ENCODE data around the gene NRN1.

NRN1 gene

DNA sequence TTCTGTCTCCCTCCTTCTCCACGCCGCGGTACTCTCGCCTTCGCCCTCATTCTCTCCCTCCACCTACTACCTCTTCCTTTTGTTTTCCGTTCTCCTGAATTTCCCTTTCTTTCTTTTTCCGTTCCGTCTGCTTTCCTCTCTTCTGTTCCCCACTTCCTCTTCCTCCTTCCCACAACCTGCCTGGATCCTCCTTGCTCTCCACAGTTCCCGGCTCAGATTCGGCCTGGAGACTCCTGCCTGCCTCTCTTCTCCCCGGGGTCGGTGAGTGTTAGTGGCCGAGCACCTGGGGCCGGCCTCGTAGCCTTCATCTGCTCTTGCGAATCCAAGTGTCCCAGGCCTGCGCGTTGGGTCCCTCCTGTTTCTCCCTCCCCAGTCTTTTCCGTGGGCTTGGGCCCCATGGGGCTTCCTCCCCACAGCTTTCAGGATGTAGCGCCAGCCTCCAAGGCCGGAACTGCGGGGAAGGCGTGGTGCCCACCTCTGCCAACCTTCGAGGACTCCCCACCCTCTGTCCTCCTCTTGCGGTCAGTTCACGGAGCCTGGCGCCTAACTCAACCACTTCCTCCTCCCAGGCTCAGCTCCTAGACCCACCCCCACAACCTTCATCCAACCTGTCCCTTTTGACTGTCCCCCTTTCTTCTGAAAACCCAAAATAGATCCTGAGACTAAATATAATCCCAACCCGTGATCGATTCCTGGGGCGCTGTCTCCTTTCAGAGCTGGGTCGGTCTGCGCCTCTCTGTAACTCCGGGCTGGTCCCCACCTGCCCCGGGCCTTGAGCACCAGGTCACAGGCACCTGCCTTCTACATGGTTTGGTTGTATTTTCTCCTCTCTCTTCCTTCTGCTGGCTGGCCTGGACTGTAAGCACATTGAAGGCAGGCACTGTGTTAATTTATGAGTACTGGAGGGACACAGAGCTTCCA, 6.8 kb downstream of the NRN1 start:
- Histone ChIP-seq H3K4me1 (ENCODE audit: control insufficient read depth, insufficient read depth, low read length) (peaks cover 45% of the 10 kb centered on the region), H3K36me3 (ENCODE audit: control insufficient read depth, insufficient read depth, low read length, severe bottlenecking) (no peaks in the 10 kb centered on the region), H3K27me3 (replicated peaks; ENCODE audit: control insufficient read depth, insufficient read depth, low read length) (peaks cover 17% of the 10 kb centered on the region), H3K4me3 (ENCODE audit: low read length) (peak overlapping the region; percentile 77), H3K9me3 (ENCODE audit: control insufficient read depth, low read length) (no peaks in the 10 kb centered on the region), H3K9ac (ENCODE audit: low read length) (peak overlapping the region; percentile 88)
- no peak for DNase-seq (ENCODE audit: low read depth)

- Histone ChIP-seq H3K4me1 (ENCODE audit: control insufficient read depth, insufficient read depth, low read length) (peaks cover 45% of the 10 kb centered on the region), H3K9ac (ENCODE audit: low read length) (peak overlapping the region; percentile 88), H3K9me3 (ENCODE audit: control insufficient read depth, low read length) (no peaks in the 10 kb centered on the region), H3K36me3 (ENCODE audit: control insufficient read depth, insufficient read depth, low read length, severe bottlenecking) (no peaks in the 10 kb centered on the region), H3K27me3 (replicated peaks; ENCODE audit: control insufficient read depth, insufficient read depth, low read length) (peaks cover 10% of the 10 kb centered on the region), H3K4me3 (ENCODE audit: low read length) (peak overlapping the region; percentile 77)
- peak; percentile 12 for DNase-seq (ENCODE audit: low read depth)
These were observed 7.7 kb downstream of the NRN1 start for GRCh38 chr6:5998711-5999687.

- no peaks in the 10 kb centered on the region for H3K36me3 ChIP-seq (ENCODE audit: control insufficient read depth, insufficient read depth, low read length, severe bottlenecking)
- H3K27me3 ChIP-seq (replicated peaks; ENCODE audit: control insufficient read depth, insufficient read depth, low read length): peaks cover 11% of the 10 kb centered on the region
- H3K9me3 ChIP-seq (ENCODE audit: control insufficient read depth, low read length): no peaks in the 10 kb centered on the region
- peak overlapping the region; percentile 77 for H3K4me3 ChIP-seq (ENCODE audit: low read length)
- H3K9ac ChIP-seq (ENCODE audit: low read length): peak overlapping the region; percentile 88
- DNase-seq (ENCODE audit: low read depth): no peak
- H3K4me1 ChIP-seq (ENCODE audit: control insufficient read depth, insufficient read depth, low read length): peaks cover 45% of the 10 kb centered on the region
These were observed 8.5 kb downstream of the NRN1 start for GRCh38 chr6:5998236-5998635.

GRCh38 chr6:5997420-5997987, 9.2 kb downstream of the NRN1 start:
- no peaks in the 10 kb centered on the region for H3K36me3 ChIP-seq (ENCODE audit: control insufficient read depth, insufficient read depth, low read length, severe bottlenecking)
- no peak for DNase-seq (ENCODE audit: low read depth)
- H3K4me1 ChIP-seq (ENCODE audit: control insufficient read depth, insufficient read depth, low read length): peaks cover 39% of the 10 kb centered on the region
- H3K27me3 ChIP-seq (replicated peaks; ENCODE audit: control insufficient read depth, insufficient read depth, low read length): peaks cover 11% of the 10 kb centered on the region
- peak overlapping the region; percentile 88 for H3K9ac ChIP-seq (ENCODE audit: low read length)
- no peaks in the 10 kb centered on the region for H3K9me3 ChIP-seq (ENCODE audit: control insufficient read depth, low read length)
- H3K4me3 ChIP-seq (ENCODE audit: low read length): peak overlapping the region; percentile 76

DNA sequence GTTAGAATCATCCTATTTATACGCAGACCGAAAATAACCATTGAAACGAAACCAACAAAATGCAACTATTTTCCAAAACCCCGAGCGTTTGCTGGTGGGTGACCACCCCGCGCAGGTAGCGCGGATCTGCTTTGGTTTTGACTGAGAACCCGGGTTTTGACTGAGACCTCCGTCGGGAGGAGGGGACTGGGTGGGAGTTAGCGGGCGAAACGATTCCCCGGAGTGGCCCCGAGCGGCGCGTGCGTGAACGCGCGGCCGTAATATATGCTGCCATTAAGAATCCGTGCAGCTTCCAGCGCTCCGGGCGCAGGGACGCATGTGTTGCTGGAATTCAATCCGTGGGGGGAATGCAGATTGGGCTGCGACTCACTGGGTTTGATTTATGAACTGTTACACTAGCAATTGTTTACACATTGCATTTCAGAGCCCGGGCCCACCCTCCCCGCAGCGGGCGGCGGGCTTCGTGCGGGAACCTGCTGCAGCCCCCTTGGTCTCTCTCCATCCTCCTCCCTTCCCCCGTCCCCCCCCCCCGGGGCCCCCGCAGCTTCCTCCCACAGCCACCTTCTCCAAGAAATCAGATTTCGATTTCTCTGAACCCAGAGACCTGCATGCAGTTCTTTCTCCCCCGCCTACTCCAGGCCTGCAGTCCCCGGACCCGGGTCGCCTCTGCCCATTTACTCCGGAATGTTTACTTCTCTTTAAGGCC, 9.9 kb downstream of the NRN1 start:
- Histone ChIP-seq H3K4me1 (ENCODE audit: control insufficient read depth, insufficient read depth, low read length) (peaks cover 33% of the 10 kb centered on the region), H3K36me3 (ENCODE audit: control insufficient read depth, insufficient read depth, low read length, severe bottlenecking) (no peaks in the 10 kb centered on the region), H3K9me3 (ENCODE audit: control insufficient read depth, low read length) (no peaks in the 10 kb centered on the region), H3K9ac (ENCODE audit: low read length) (peak overlapping the region; percentile 92), H3K4me3 (ENCODE audit: low read length) (peak overlapping the region; percentile 91), H3K27me3 (replicated peaks; ENCODE audit: control insufficient read depth, insufficient read depth, low read length) (peaks cover 8% of the 10 kb centered on the region)
- peak; percentile 45 for DNase-seq (ENCODE audit: low read depth)

DNA sequence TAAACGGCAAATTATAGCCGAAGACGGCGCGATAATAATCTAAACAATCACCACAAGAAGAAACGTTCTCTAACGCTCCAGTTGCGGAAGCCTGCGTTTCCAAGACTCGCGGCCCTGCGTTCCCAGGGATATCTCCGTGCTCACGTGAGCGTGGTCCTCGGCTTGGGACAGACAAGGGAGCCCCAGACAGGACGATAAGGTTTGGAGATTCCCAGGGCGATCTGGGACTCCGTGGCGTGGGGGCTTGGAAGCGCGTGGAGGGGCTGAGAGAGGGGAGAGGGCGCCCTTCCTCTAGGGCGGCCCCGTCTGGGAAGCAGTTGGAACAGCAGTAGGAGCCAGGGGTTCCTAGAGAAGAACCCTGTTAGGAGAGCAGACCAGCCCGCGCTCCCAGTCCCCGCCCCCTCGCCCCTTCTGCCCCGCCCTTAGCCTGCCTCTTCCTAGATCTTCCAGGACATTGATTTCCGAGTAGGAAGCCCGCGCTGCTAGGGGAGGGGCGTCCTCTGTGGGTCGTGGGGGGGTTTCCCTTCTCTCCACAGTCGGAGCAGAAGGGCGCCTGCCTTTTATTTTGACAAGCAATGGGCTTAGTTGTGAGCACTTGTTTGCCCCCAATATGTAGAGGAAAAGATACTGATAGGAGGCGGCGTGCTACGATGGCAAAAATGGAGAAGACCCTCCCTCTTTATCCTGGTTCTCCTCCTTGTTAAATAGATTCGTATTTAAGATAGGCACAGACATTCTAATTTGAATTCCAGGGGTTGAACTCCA, 10.6 kb downstream of the NRN1 start:
- Histone ChIP-seq H3K4me1 (ENCODE audit: control insufficient read depth, insufficient read depth, low read length) (peaks cover 30% of the 10 kb centered on the region), H3K27me3 (replicated peaks; ENCODE audit: control insufficient read depth, insufficient read depth, low read length) (peaks cover 8% of the 10 kb centered on the region), H3K9me3 (ENCODE audit: control insufficient read depth, low read length) (no peaks in the 10 kb centered on the region), H3K4me3 (ENCODE audit: low read length) (peak overlapping the region; percentile 91), H3K9ac (ENCODE audit: low read length) (peak overlapping the region; percentile 92), H3K36me3 (ENCODE audit: control insufficient read depth, insufficient read depth, low read length, severe bottlenecking) (no peaks in the 10 kb centered on the region)
- peak; percentile 24 for DNase-seq (ENCODE audit: low read depth)

GRCh38 chr6:5995658-5995948, 11.1 kb downstream of the NRN1 start:
- H3K36me3 ChIP-seq (ENCODE audit: control insufficient read depth, insufficient read depth, low read length, severe bottlenecking): no peaks in the 10 kb centered on the region
- peak overlapping the region; percentile 91 for H3K4me3 ChIP-seq (ENCODE audit: low read length)
- DNase-seq (ENCODE audit: low read depth): no peak
- H3K9ac ChIP-seq (ENCODE audit: low read length): peak overlapping the region; percentile 79
- H3K27me3 ChIP-seq (replicated peaks; ENCODE audit: control insufficient read depth, insufficient read depth, low read length): peaks cover 8% of the 10 kb centered on the region
- peaks cover 30% of the 10 kb centered on the region for H3K4me1 ChIP-seq (ENCODE audit: control insufficient read depth, insufficient read depth, low read length)
- no peaks in the 10 kb centered on the region for H3K9me3 ChIP-seq (ENCODE audit: control insufficient read depth, low read length)

GRCh38 chr6:5994999-5995657, 11.6 kb downstream of the NRN1 start:
- H3K4me1 ChIP-seq (ENCODE audit: control insufficient read depth, insufficient read depth, low read length): peaks cover 31% of the 10 kb centered on the region

GRCh38 chr6:5994234-5994998, 12.3 kb downstream of the NRN1 start:
- Histone ChIP-seq H3K4me1 (ENCODE audit: control insufficient read depth, insufficient read depth, low read length) (peaks cover 34% of the 10 kb centered on the region), H3K36me3 (ENCODE audit: control insufficient read depth, insufficient read depth, low read length, severe bottlenecking) (no peaks in the 10 kb centered on the region), H3K4me3 (ENCODE audit: low read length) (no peak overlapping the region), H3K9me3 (ENCODE audit: control insufficient read depth, low read length) (no peaks in the 10 kb centered on the region), H3K9ac (ENCODE audit: low read length) (no peak overlapping the region), H3K27me3 (replicated peaks; ENCODE audit: control insufficient read depth, insufficient read depth, low read length) (peaks cover 2% of the 10 kb centered on the region)
- no peak for DNase-seq (ENCODE audit: low read depth)

More at GRCh38 chr6:5994999-5995657, 11.6 kb downstream of the NRN1 start:
- H3K27me3 ChIP-seq (replicated peaks; ENCODE audit: control insufficient read depth, insufficient read depth, low read length): peaks cover 8% of the 10 kb centered on the region
- H3K9me3 ChIP-seq (ENCODE audit: control insufficient read depth, low read length): no peaks in the 10 kb centered on the region
- H3K9ac ChIP-seq (ENCODE audit: low read length): no peak overlapping the region
- no peaks in the 10 kb centered on the region for H3K36me3 ChIP-seq (ENCODE audit: control insufficient read depth, insufficient read depth, low read length, severe bottlenecking)
- DNase-seq (ENCODE audit: low read depth): no peak
- peak overlapping the region; percentile 91 for H3K4me3 ChIP-seq (ENCODE audit: low read length)

Data from adipocyte (in vitro differentiated cells).